OCI-LY3 (cell line): ENCODE measurements around the gene DDN.

ENCODE experiments used
- H2AFZ ChIP-seq: fragments of 200-600, 300-600 bp; shearing (Covaris generic); 2 replicates; pipeline ENCODE4 v1.6.0; 2014; ENCODE audit warnings: antibody characterized with exemption, low read depth, low read length
- H3K27ac ChIP-seq: fragments of 200-600, 300-600 bp; sonication (generic); 2 replicates; pipeline ENCODE4 v1.5.1; 2014; ENCODE audit warnings: mild to moderate bottlenecking, low read length, moderate library complexity, mixed read lengths
- H3K27me3 ChIP-seq: fragments of 200-600, 300-600 bp; sonication (generic); 2 replicates; pipeline ENCODE4 v1.6.1; 2014; ENCODE audit warnings: low read depth, low read length, mixed read lengths
- H3K36me3 ChIP-seq: fragments of 200-600, 300-600 bp; sonication (generic); replicated peaks from 2 replicates; pipeline ENCODE3; 2014; ENCODE audit warnings: low read depth, low read length, mixed read lengths
- H3K4me1 ChIP-seq: fragments of 300-600, 200-600 bp; sonication (generic); 2 replicates; pipeline ENCODE4 v1.6.1; 2014; ENCODE audit warnings: low read length, mixed read lengths
- H3K4me2 ChIP-seq: fragments of 200-600, 300-600 bp; sonication (generic); 2 replicates; pipeline ENCODE4 v1.6.1; 2014; ENCODE audit warnings: low read length, mixed read lengths
- H3K4me3 ChIP-seq: fragments of 300-600, 200-600 bp; sonication (generic); 2 replicates; pipeline ENCODE4 v1.5.1; 2014; ENCODE audit warnings: antibody characterized with exemption, mild to moderate bottlenecking, low read length, moderate library complexity
- H3K79me2 ChIP-seq: fragments of 300-600, 200-600 bp; shearing (Covaris generic); 2 replicates; pipeline ENCODE4 v1.6.1; 2014; ENCODE audit warnings: mild to moderate bottlenecking, low read length, mixed read lengths
- H3K9ac ChIP-seq: fragments of 300-600, 200-600 bp; shearing (Covaris generic); 2 replicates; pipeline ENCODE4 v1.6.0; 2014; ENCODE audit warnings: mild to moderate bottlenecking, low read length, moderate library complexity
- H3K9me3 ChIP-seq: fragments of 200-600, 300-600 bp; shearing (Covaris generic); 2 replicates; pipeline ENCODE4 v1.6.1; 2014; ENCODE audit warnings: low read length, mixed read lengths; ENCODE audit not compliant: insufficient read depth
- H4K20me1 ChIP-seq: fragments of 200-600, 300-600 bp; sonication (generic); 2 replicates; pipeline ENCODE4 v1.6.1; 2016; ENCODE audit warnings: low read length, mixed read lengths; ENCODE audit not compliant: insufficient read depth
- EZH2phosphoT487 ChIP-seq: fragments of 200-600 bp; shearing (Covaris generic); IDR thresholded peaks from 2 replicates; pipeline ENCODE4 v1.6.1; 2018; ENCODE audit warnings: antibody characterized with exemption, mixed run types, low read depth
- TF ChIP-seq, protein P1 (sequence below): fragments of 200-600, 300-600 bp; sonication (generic); IDR thresholded peaks from 2 replicates; pipeline ENCODE4 v1.5.1; 2014; ENCODE audit warnings: antibody characterized with exemption, low read length, low read depth

The DDN gene

DNA sequence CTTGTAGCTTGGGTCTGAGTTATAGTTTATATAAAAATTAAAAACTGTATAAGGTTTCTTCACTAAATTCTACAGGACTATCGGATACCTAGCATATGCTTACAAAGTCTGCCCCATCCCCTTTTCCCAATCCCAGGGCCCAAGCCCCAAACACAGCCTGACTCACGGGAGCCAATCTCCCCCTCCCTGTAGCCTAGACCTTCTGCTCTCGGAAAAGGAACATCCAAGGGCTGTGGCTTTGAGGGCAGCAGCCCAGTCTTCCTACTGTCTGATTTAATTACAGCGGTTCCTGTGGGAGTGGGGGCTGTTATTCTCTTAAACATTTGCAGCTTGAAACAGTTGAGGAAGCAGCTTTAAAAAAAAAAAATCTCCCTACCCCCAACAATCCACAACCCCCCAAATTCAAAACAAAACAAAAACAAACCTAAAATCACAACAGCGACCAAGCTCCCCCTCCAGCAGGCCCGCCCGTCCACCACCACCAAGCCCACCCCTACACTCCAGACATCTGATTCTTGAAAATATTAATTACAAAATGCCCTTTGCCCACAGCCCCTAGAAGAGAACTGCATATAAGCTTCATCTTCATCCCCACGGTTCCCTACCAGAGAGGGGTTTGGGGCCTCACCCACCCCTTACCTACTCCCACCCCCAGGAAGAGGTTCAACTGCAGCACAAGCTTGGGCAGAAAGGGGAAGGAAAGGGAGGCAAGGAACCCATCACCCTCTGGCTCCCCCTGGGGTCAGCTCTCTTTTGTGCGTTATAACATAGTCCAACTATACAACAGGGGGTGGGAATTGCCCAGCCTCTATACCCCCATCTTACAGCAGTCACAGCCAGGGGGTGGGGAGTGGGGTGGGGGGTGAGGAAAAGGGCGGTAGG lies 20.5 kb upstream of the DDN start:
- Histone ChIP-seq H3K4me2 (peak overlapping the region; percentile 89), H3K9me3 (no peaks in the 10 kb centered on the region), H3K4me1 (peaks cover 16% of the 10 kb centered on the region), H3K9ac (peak overlapping the region; percentile 86), H4K20me1 (no peaks in the 10 kb centered on the region), H2AFZ (no peak overlapping the region), H3K79me2 (peaks cover 19% of the 10 kb centered on the region), H3K27ac (peak overlapping the region; percentile 81), H3K4me3 (peak overlapping the region; percentile 91), H3K27me3 (no peaks in the 10 kb centered on the region), H3K36me3 (peaks cover 17% of the 10 kb centered on the region)
- TF ChIP-seq, protein P1, sequence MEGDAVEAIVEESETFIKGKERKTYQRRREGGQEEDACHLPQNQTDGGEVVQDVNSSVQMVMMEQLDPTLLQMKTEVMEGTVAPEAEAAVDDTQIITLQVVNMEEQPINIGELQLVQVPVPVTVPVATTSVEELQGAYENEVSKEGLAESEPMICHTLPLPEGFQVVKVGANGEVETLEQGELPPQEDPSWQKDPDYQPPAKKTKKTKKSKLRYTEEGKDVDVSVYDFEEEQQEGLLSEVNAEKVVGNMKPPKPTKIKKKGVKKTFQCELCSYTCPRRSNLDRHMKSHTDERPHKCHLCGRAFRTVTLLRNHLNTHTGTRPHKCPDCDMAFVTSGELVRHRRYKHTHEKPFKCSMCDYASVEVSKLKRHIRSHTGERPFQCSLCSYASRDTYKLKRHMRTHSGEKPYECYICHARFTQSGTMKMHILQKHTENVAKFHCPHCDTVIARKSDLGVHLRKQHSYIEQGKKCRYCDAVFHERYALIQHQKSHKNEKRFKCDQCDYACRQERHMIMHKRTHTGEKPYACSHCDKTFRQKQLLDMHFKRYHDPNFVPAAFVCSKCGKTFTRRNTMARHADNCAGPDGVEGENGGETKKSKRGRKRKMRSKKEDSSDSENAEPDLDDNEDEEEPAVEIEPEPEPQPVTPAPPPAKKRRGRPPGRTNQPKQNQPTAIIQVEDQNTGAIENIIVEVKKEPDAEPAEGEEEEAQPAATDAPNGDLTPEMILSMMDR, result peak; percentile 45
- no peak for TF ChIP-seq EZH2phosphoT487

DNA sequence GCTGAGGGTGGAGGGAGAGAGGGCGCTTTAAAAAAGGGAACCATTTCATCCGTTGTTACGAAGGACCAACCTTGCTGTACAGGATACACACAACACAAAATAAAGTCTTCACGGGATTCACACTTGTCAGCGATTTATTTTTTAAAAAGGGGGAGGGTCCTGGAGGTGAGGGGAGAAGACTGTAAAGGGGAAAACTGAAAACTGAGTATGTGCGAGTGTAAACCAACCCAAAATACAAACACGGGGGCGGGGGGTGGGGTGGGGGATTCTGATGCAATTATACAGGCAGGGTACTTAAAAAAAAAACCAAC lies 19.9 kb upstream of the DDN start:
- Histone ChIP-seq H3K79me2 (peaks cover 19% of the 10 kb centered on the region), H4K20me1 (0 out of 2 replicates have a peak, but pooled peaks cover 4% of the 10 kb centered on the region), H3K9ac (peak overlapping the region; percentile 86), H3K36me3 (peaks cover 17% of the 10 kb centered on the region), H3K27me3 (no peaks in the 10 kb centered on the region), H3K4me3 (peak overlapping the region; percentile 91), H3K4me2 (peak overlapping the region; percentile 89), H3K9me3 (no peaks in the 10 kb centered on the region), H3K27ac (peak overlapping the region; percentile 81), H3K4me1 (peaks cover 16% of the 10 kb centered on the region), H2AFZ (0 out of 2 replicates have a peak overlapping the region, but pooled peaks have one; percentile 35)
- TF ChIP-seq EZH2phosphoT487, result no peak
- TF ChIP-seq, protein P1, result no peak

DNA sequence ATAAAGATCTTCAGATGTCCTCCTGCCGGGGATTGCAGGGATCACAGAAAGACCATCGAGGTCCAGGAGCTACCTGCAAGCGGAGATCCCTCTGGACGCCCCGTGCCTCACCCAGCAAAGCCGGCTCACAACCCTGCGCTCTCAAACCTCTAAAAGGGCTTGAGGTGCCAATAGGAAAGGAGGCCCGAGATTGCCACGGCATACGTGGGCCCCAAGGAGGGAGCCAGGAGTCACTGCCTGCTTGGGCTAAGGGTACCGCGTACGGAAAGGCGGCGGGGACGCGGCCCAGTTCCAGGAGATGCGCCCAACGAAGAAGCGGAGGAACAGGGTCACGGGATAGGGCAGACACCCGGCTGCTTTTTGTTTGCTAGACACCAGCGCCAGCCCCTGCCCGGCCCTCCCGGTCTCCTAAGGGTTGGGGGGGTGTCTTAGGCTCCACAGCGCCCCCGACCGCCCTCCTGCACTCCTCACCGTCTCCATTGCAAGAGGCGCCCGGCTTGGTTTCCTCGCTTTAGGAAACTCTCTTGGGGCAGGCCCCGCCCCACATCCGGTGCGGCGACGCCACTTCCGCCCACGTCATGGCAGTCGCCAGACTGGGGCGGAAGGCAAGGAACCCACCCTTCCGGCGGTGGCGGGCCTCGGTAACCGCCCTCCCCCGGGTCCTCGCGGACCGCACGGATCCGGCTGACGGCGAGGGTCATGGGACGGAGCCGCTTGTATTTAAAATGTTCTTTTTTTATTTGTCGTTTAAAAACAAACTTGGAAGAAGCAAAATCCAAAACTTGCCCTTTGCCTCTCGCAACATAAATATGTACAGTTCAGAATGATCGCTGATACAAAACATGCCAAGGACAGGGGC lies 19.3 kb upstream of the DDN start, which contains the start of gene PRKAG1:
Gene PRKAG1 (minus strand): TSS at position 516 of the 859 bp plus-strand sequence. CDS start 36 bp downstream, at position 480.
- no peak for TF ChIP-seq EZH2phosphoT487
- TF ChIP-seq, protein P1, result peak; percentile 43
- Histone ChIP-seq H3K4me1 (peaks cover 16% of the 10 kb centered on the region), H3K4me3 (peak within 1 kb of the TSS; percentile 91), H3K36me3 (peaks cover 16% of the 10 kb centered on the region), H3K4me2 (peak within 1 kb of the TSS; percentile 89), H3K9ac (peak within 1 kb of the TSS; percentile 90), H2AFZ (peak within 1 kb of the TSS; percentile 35; the same call in 1 of the 2 replicates), H3K9me3 (no peaks in the 10 kb centered on the region), H3K27me3 (no peaks in the 10 kb centered on the region), H4K20me1 (0 out of 2 replicates have a peak, but pooled peaks cover 4% of the 10 kb centered on the region), H3K27ac (peak within 1 kb of the TSS; percentile 81), H3K79me2 (peaks cover 19% of the 10 kb centered on the region)

DNA sequence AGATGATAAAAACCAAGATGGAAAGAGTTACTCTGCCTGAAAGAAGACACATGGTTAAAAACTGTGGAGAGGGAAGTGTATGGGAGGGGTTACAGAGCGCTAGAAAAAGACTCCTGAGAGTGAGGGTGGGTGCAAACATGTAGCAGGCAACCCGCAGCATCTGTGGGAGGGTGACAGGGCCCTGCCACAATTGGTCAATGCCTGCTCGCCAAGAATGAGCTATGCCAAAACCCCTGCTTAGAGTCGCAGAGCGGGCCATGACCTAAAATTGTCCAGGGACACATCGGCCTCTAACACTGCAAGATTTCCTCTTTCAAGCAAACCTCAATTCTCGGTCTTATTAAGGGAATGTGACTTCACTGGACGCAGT lies 18.7 kb upstream of the DDN start:
- Histone ChIP-seq H2AFZ (peak overlapping the region; percentile 33; the same call in 1 of the 2 replicates), H3K4me3 (peak overlapping the region; percentile 91), H4K20me1 (0 out of 2 replicates have a peak, but pooled peaks cover 4% of the 10 kb centered on the region), H3K79me2 (peaks cover 19% of the 10 kb centered on the region), H3K9ac (peak overlapping the region; percentile 90), H3K9me3 (no peaks in the 10 kb centered on the region), H3K27me3 (no peaks in the 10 kb centered on the region), H3K27ac (peak overlapping the region; percentile 81), H3K4me2 (peak overlapping the region; percentile 83), H3K4me1 (peaks cover 16% of the 10 kb centered on the region), H3K36me3 (peaks cover 14% of the 10 kb centered on the region)
- TF ChIP-seq, protein P1, result no peak
- no peak for TF ChIP-seq EZH2phosphoT487
